Loucy (cell line): Measurements from ENCODE around the gene ATRNL1.
"Not testable (repeated sequence)": the region's sequence is repeated elsewhere in the genome, so short reads cannot be mapped to it uniquely, and the experiment has no call there.

Experiments used
- H2AFZ ChIP-seq: fragments of 200-600 bp; sonication (generic); 2 replicates; pipeline ENCODE4 v1.6.0; 2016; ENCODE audit warnings: antibody characterized with exemption, mild to moderate bottlenecking, low read length, moderate library complexity
- H3F3A ChIP-seq: fragments of 200-600 bp; 2 replicates; pipeline ENCODE4 v1.6.0; 2016; ENCODE audit warnings: antibody characterized with exemption, low read depth, mild to moderate bottlenecking
- H3K27me3 ChIP-seq: fragments of 200-600 bp; sonication (generic); 2 replicates; pipeline ENCODE4 v1.6.1; 2014; ENCODE audit warnings: low read length, mild to moderate bottlenecking; ENCODE audit not compliant: insufficient read depth, poor library complexity, severe bottlenecking
- H3K36me3 ChIP-seq: fragments of 200-600 bp; sonication (generic); 2 replicates; pipeline ENCODE4 v1.6.1; 2016; ENCODE audit warnings: low read length; ENCODE audit not compliant: insufficient read depth
- H3K4me1 ChIP-seq: fragments of 200-600 bp; sonication (generic); 2 replicates; pipeline ENCODE4 v1.5.1; 2014; ENCODE audit warnings: low read length, mild to moderate bottlenecking; ENCODE audit not compliant: insufficient read depth, poor library complexity, severe bottlenecking
- H3K4me2 ChIP-seq: fragments of 200-600 bp; sonication (generic); 2 replicates; pipeline ENCODE4 v1.6.0; 2014; ENCODE audit warnings: antibody characterized with exemption, low read length, low read depth, mild to moderate bottlenecking; ENCODE audit not compliant: poor library complexity, severe bottlenecking
- H3K4me3 ChIP-seq: fragments of 200-600 bp; sonication (generic); 2 replicates; pipeline ENCODE4 v1.5.1; 2014; ENCODE audit warnings: low read length, mild to moderate bottlenecking, mixed read lengths; ENCODE audit not compliant: poor library complexity, severe bottlenecking
- H3K79me2 ChIP-seq: fragments of 200-600 bp; sonication (generic); 2 replicates; pipeline ENCODE4 v1.6.1; 2014; ENCODE audit warnings: low read length; ENCODE audit not compliant: insufficient read depth
- H3K9ac ChIP-seq: fragments of 200-600 bp; sonication (generic); 2 replicates; pipeline ENCODE4 v1.6.0; 2014; ENCODE audit warnings: mild to moderate bottlenecking, low read depth, low read length, moderate library complexity; ENCODE audit not compliant: poor library complexity, severe bottlenecking
- H3K9me2 ChIP-seq: fragments of 200-600 bp; sonication (generic); replicated peaks from 2 replicates; pipeline ENCODE4 v1.6.1; 2016; ENCODE audit warnings: low read depth, low read length, mixed read lengths
- H3K9me3 ChIP-seq: fragments of 200-600 bp; sonication (generic); 2 replicates; pipeline ENCODE4 v1.6.1; 2014; ENCODE audit warnings: mild to moderate bottlenecking, antibody characterized with exemption, low read length, low read depth; ENCODE audit not compliant: insufficient read depth
- H4K20me1 ChIP-seq: fragments of 200-600 bp; sonication (generic); 2 replicates; pipeline ENCODE4 v1.6.0; 2014; ENCODE audit warnings: antibody characterized with exemption, low read length, mild to moderate bottlenecking; ENCODE audit not compliant: insufficient read depth, poor library complexity, severe bottlenecking
- CTCF ChIP-seq: fragments of 200-600 bp; sonication (generic); conservative IDR thresholded peaks from 2 replicates; pipeline ENCODE4 v1.5.1; 2014; ENCODE audit warnings: mild to moderate bottlenecking, antibody characterized with exemption, low read length
- EZH2phosphoT487 ChIP-seq: fragments of 200-600 bp; IDR thresholded peaks from 2 replicates; pipeline ENCODE4 v1.6.1; 2018; ENCODE audit warnings: antibody characterized with exemption, mild to moderate bottlenecking, moderate library complexity, borderline replicate concordance

ATRNL1 gene

GRCh38 chr10:115219203-115219602 lies 126.0 kb downstream of the ATRNL1 start:
- Histone ChIP-seq H3K36me3 (no peaks in the 10 kb centered on the region), H3K79me2 (no peaks in the 10 kb centered on the region), H3K9me2 (no peaks in the 10 kb centered on the region), H3F3A (no peaks in the 10 kb centered on the region), H4K20me1 (no peaks in the 10 kb centered on the region), H3K4me3 (no peak overlapping the region), H2AFZ (no peak overlapping the region), H3K4me2 (no peak overlapping the region), H3K9ac (no peak overlapping the region), H3K9me3 (peaks cover 13% of the 10 kb centered on the region; the same call in 1 of the 2 replicates), H3K27me3 (no peaks in the 10 kb centered on the region), H3K4me1 (no peaks in the 10 kb centered on the region)
- TF ChIP-seq CTCF (no peak), EZH2phosphoT487 (no peak)

- no peak for TF ChIP-seq CTCF
- TF ChIP-seq EZH2phosphoT487: no peak
- H3K36me3 ChIP-seq: no peaks in the 10 kb centered on the region
- H3K9me3 ChIP-seq: peaks cover 13% of the 10 kb centered on the region; the same call in 1 of the 2 replicates
- no peaks in the 10 kb centered on the region for H3K79me2 ChIP-seq
- no peaks in the 10 kb centered on the region for H3F3A ChIP-seq
- no peak overlapping the region for H3K9ac ChIP-seq
- H2AFZ ChIP-seq: no peak overlapping the region
- no peak overlapping the region for H3K4me2 ChIP-seq
- H3K4me1 ChIP-seq: no peaks in the 10 kb centered on the region
- H3K27me3 ChIP-seq: no peaks in the 10 kb centered on the region
- H3K4me3 ChIP-seq: no peak overlapping the region
- H3K9me2 ChIP-seq: no peaks in the 10 kb centered on the region
- H4K20me1 ChIP-seq: no peaks in the 10 kb centered on the region
These were observed 128.9 kb downstream of the ATRNL1 start for GRCh38 chr10:115222039-115222438.

- Histone ChIP-seq H3K27me3 (no peaks in the 10 kb centered on the region), H3K4me1 (no peaks in the 10 kb centered on the region)
- no peak for TF ChIP-seq EZH2phosphoT487
These were observed 146.6 kb downstream of the ATRNL1 start for GRCh38 chr10:115239761-115240160.

GRCh38 chr10:115250784-115251183 lies 157.6 kb downstream of the ATRNL1 start:
- Histone ChIP-seq H4K20me1 (no peaks in the 10 kb centered on the region), H3F3A (no peaks in the 10 kb centered on the region), H3K9me2 (no peaks in the 10 kb centered on the region), H3K27me3 (no peaks in the 10 kb centered on the region), H3K4me3 (no peak overlapping the region), H3K36me3 (no peaks in the 10 kb centered on the region), H3K4me2 (no peak overlapping the region), H3K79me2 (no peaks in the 10 kb centered on the region), H2AFZ (no peak overlapping the region), H3K9ac (no peak overlapping the region), H3K9me3 (no peaks in the 10 kb centered on the region), H3K4me1 (no peaks in the 10 kb centered on the region)
- TF ChIP-seq EZH2phosphoT487 (no peak), CTCF (no peak)

More at GRCh38 chr10:115239761-115240160, 146.6 kb downstream of the ATRNL1 start:
- peaks cover 3% of the 10 kb centered on the region; the same call in 1 of the 2 replicates for H3K9me3 ChIP-seq
- H2AFZ ChIP-seq: no peak overlapping the region
- no peak overlapping the region for H3K4me3 ChIP-seq
- H3K79me2 ChIP-seq: no peaks in the 10 kb centered on the region
- no peak overlapping the region for H3K4me2 ChIP-seq
- H3K9ac ChIP-seq: no peak overlapping the region
- H3F3A ChIP-seq: no peaks in the 10 kb centered on the region
- H3K9me2 ChIP-seq: no peaks in the 10 kb centered on the region
- no peaks in the 10 kb centered on the region for H3K36me3 ChIP-seq
- no peaks in the 10 kb centered on the region for H4K20me1 ChIP-seq

GRCh38 chr10:115253765-115254164 lies 160.6 kb downstream of the ATRNL1 start:
- not testable (repeated sequence) for H3K9ac ChIP-seq, H2AFZ ChIP-seq, H3K4me3 ChIP-seq, H3K9me3 ChIP-seq, H3K79me2 ChIP-seq, H3K4me1 ChIP-seq, H3K4me2 ChIP-seq, H3F3A ChIP-seq, H3K36me3 ChIP-seq, H3K9me2 ChIP-seq, H4K20me1 ChIP-seq, H3K27me3 ChIP-seq
